Fibroblast of skin of right biceps (primary cell): ENCODE measurements around the gene LMBR1L.

Experiments
- DNase-seq: peaks from one replicate; pipeline ENCODE4 v3.0.0-alpha.2; 2013

LMBR1L gene

GRCh38 chr12:49111206-49111605 is 559 bp upstream of the LMBR1L start:
- no peak for DNase-seq

- DNase-seq, result no peak
Observed at GRCh38 chr12:49109641-49110463, 795 bp downstream of the LMBR1L start.

GRCh38 chr12:49108958-49109404 is 1.7 kb downstream of the LMBR1L start:
- no peak for DNase-seq

- DNase-seq, result peak; percentile 42
Observed at GRCh38 chr12:49105504-49106084, 5.1 kb downstream of the LMBR1L start.

- DNase-seq, result no peak
Observed at GRCh38 chr12:49104822-49105221, 5.8 kb downstream of the LMBR1L start.

GRCh38 chr12:49100380-49100779 is 10.3 kb downstream of the LMBR1L start:
- DNase-seq, result no peak

GRCh38 chr12:49098703-49099102 is 11.9 kb downstream of the LMBR1L start:
- no peak for DNase-seq

GRCh38 chr12:49098035-49098451 is 12.6 kb downstream of the LMBR1L start:
- DNase-seq, result peak; percentile 35

- DNase-seq, result no peak
Observed at GRCh38 chr12:49097381-49097780, 13.3 kb downstream of the LMBR1L start.

GRCh38 chr12:49094975-49095365 is 15.7 kb downstream of the LMBR1L start:
- DNase-seq, result no peak

- no peak for DNase-seq
Observed at GRCh38 chr12:49094160-49094974, 16.3 kb downstream of the LMBR1L start, which contains the start of gene DHH. Gene DHH, minus strand, starts transcription at chr12:49094801. Its CDS starts 289 bp downstream, at chr12:49094512.

- no peak for DNase-seq
Observed at GRCh38 chr12:49093792-49094159, 16.9 kb downstream of the LMBR1L start.

GRCh38 chr12:49092816-49093406 is 17.7 kb downstream of the LMBR1L start:
- no peak for DNase-seq

GRCh38 chr12:49092086-49092815 is 18.4 kb downstream of the LMBR1L start:
- DNase-seq, result peak; percentile 34

- DNase-seq, result no peak
Observed at GRCh38 chr12:49091836-49092085, 18.9 kb downstream of the LMBR1L start.

GRCh38 chr12:49091056-49091835 is 19.4 kb downstream of the LMBR1L start:
- no peak for DNase-seq

GRCh38 chr12:49089821-49090773 is 20.6 kb downstream of the LMBR1L start:
- DNase-seq, result peak; percentile 39

GRCh38 chr12:49088932-49089330 is 21.7 kb downstream of the LMBR1L start:
- DNase-seq, result no peak

GRCh38 chr12:49088150-49088931 is 22.3 kb downstream of the LMBR1L start:
- peak; percentile 90 for DNase-seq

- DNase-seq, result no peak
Observed at GRCh38 chr12:49086116-49086515, 24.5 kb downstream of the LMBR1L start.
